H1 (cell line): ENCODE measurements around the gene CERS3. TPM values are rescaled to one million over a fixed set of nuclear protein-coding genes. Genes with fewer than 3 reads are reported as not detected.

Experiments
- CTCF ChIA-PET: fragments of 300-600 bp; sonication (Branson Sonifier 250); formaldehyde crosslinking; loops from one replicate; lab custom pipeline; 2021; ENCODE audit not compliant: partially characterized antibody; lab: Charles Lee
- POLR2A ChIA-PET: fragments of 300-600 bp; sonication (Branson Sonifier 250); formaldehyde crosslinking; loops from one replicate; lab custom pipeline; 2021; ENCODE audit warnings: inconsistent platforms; ENCODE audit not compliant: partially characterized antibody; lab: Charles Lee
- DNase-seq, 2 experiments: peaks; one replicate each; pipeline versions ENCODE4 v3.0.0 to v3.0.0-alpha.2; 2010 to 2022; ENCODE audit warnings: low spot score in 2 of 2, low read depth in 1 of 2, mixed read lengths in 1 of 2
- FAIRE-seq: peaks from 2 replicates; lab custom pipeline; 2011; peaks lifted over from hg19 to GRCh38; lab: Jason Lieb, UNC
- H2AFZ ChIP-seq: 2 replicates; pipeline ENCODE4 v1.8.1; 2012; ENCODE audit warnings: low read length, inconsistent platforms
- H2AK5ac ChIP-seq: 2 replicates; pipeline ENCODE4 v1.6.1; 2013; ENCODE audit warnings: low read depth, low read length
- H2BK120ac ChIP-seq: replicated peaks from 2 replicates; pipeline ENCODE3; 2013; ENCODE audit warnings: low read depth, low read length, inconsistent platforms
- H2BK12ac ChIP-seq: 2 replicates; pipeline ENCODE4 v1.6.1; 2013; ENCODE audit warnings: low read depth, low read length
- H2BK15ac ChIP-seq: 2 replicates; pipeline ENCODE4 v1.6.1; 2013; ENCODE audit warnings: low read length
- H2BK20ac ChIP-seq: 2 replicates; pipeline ENCODE4 v1.6.1; 2013; ENCODE audit warnings: low read length
- H2BK5ac ChIP-seq: 2 replicates; pipeline ENCODE4 v1.6.1; 2013; ENCODE audit warnings: low read depth, low read length
- H3K14ac ChIP-seq: 2 replicates; pipeline ENCODE4 v1.6.1; 2013; ENCODE audit warnings: inconsistent platforms; ENCODE audit not compliant: insufficient read length
- H3K18ac ChIP-seq: 2 replicates; pipeline ENCODE4 v1.6.1; 2013; ENCODE audit warnings: low read length; ENCODE audit errors: extremely low read depth
- H3K23ac ChIP-seq: 2 replicates; pipeline ENCODE4 v1.6.1; 2013; ENCODE audit warnings: inconsistent platforms; ENCODE audit not compliant: insufficient read length
- H3K23me2 ChIP-seq: 2 replicates; pipeline ENCODE4 v1.6.1; 2013; ENCODE audit warnings: low read depth, low read length
- H3K27ac ChIP-seq: 2 replicates; pipeline ENCODE4 v1.6.1; 2011; ENCODE audit warnings: low read depth, low read length, inconsistent platforms
- H3K27me3 ChIP-seq, 4 experiments: replicated peaks in 1 of 4; 1 replicate in 1 of 4; 2 replicates in 3 of 4; pipeline versions ENCODE4 v1.6.1 to v1.8.1; 2011 to 2013; ENCODE audit warnings: low read length in 3 of 4, mild to moderate bottlenecking in 3 of 4, inconsistent platforms in 2 of 4, mixed read lengths in 2 of 4, moderate library complexity in 1 of 4; ENCODE audit not compliant: control insufficient read depth in 3 of 4, insufficient read depth in 3 of 4; ENCODE audit errors: extremely low read depth in 1 of 4
- H3K36me3 ChIP-seq, 4 experiments: 2 replicates each; pipeline versions ENCODE4 v1.6.1 to v1.8.1; 2011 to 2013; ENCODE audit warnings: mild to moderate bottlenecking in 4 of 4, low read length in 3 of 4, moderate library complexity in 2 of 4, control low read depth in 1 of 4, inconsistent platforms in 1 of 4; ENCODE audit not compliant: insufficient read depth in 4 of 4, control insufficient read depth in 2 of 4
- H3K4ac ChIP-seq: replicated peaks from 2 replicates; pipeline ENCODE3; 2013; ENCODE audit warnings: low read length, low read depth, mixed read lengths, inconsistent platforms; ENCODE audit not compliant: insufficient read length
- H3K4me1 ChIP-seq, 4 experiments: replicated peaks in 1 of 4; 1 replicate in 1 of 4; 2 replicates in 3 of 4; pipeline versions ENCODE4 v1.6.1 to v1.8.1; 2011 to 2013; ENCODE audit warnings: low read length in 3 of 4, inconsistent platforms in 2 of 4, mixed read lengths in 1 of 4; ENCODE audit not compliant: insufficient read depth in 4 of 4, control insufficient read depth in 3 of 4
- H3K4me2 ChIP-seq, 2 experiments: 2 replicates each; pipeline versions ENCODE4 v1.6.1 to v1.8.1; 2011 to 2013; ENCODE audit warnings: low read depth in 2 of 2, low read length in 2 of 2, control low read depth in 1 of 2, inconsistent platforms in 1 of 2, mild to moderate bottlenecking in 1 of 2; ENCODE audit not compliant: insufficient read depth in 1 of 2
- H3K4me3 ChIP-seq, 4 experiments: fragments of 200-600, 300-600 bp in 1 of 4; sonication (generic), shearing (Covaris generic), sonication (Bioruptor Twin) in 1 of 4; 2 replicates each; pipeline versions ENCODE4 v1.5.1 to v1.8.1; 2011 to 2016; ENCODE audit warnings: low read length in 4 of 4, low read depth in 3 of 4, control low read depth in 2 of 4, inconsistent platforms in 2 of 4, mild to moderate bottlenecking in 2 of 4, mixed read lengths in 1 of 4, moderate library complexity in 1 of 4; ENCODE audit not compliant: insufficient read depth in 2 of 4; ENCODE audit errors: extremely low read depth in 1 of 4
- H3K56ac ChIP-seq: replicated peaks from 2 replicates; pipeline ENCODE3; 2013; ENCODE audit warnings: low read depth, mild to moderate bottlenecking, mixed read lengths, low read length, inconsistent platforms; ENCODE audit not compliant: insufficient read length
- H3K79me1 ChIP-seq: 2 replicates; pipeline ENCODE4 v1.6.1; 2013; ENCODE audit warnings: low read depth, low read length, control low read depth
- H3K79me2 ChIP-seq, 2 experiments: 2 replicates each; pipeline versions ENCODE4 v1.6.1 to v1.8.1; 2012 to 2013; ENCODE audit warnings: low read length in 2 of 2, mild to moderate bottlenecking in 2 of 2, inconsistent platforms in 1 of 2; ENCODE audit not compliant: insufficient read depth in 2 of 2, control insufficient read depth in 1 of 2
- H3K9ac ChIP-seq, 4 experiments: replicated peaks in 1 of 4; 1 replicate in 1 of 4; 2 replicates in 3 of 4; pipeline versions ENCODE4 v1.6.1 to v1.8.1; 2011 to 2013; ENCODE audit warnings: low read depth in 3 of 4, low read length in 3 of 4, control low read depth in 2 of 4, mild to moderate bottlenecking in 2 of 4, moderate library complexity in 2 of 4, inconsistent platforms in 1 of 4; ENCODE audit errors: extremely low read depth in 1 of 4
- H3K9me3 ChIP-seq, 2 experiments: 2 replicates each; pipeline versions ENCODE4 v1.6.1 to v1.8.1; 2012 to 2013; ENCODE audit warnings: mild to moderate bottlenecking in 2 of 2, moderate library complexity in 2 of 2, control low read depth in 1 of 2, inconsistent platforms in 1 of 2, low read depth in 1 of 2, low read length in 1 of 2, mixed read lengths in 1 of 2; ENCODE audit not compliant: insufficient read depth in 2 of 2
- H4K20me1 ChIP-seq, 2 experiments: replicated peaks in 1 of 2; 2 replicates each; pipeline versions ENCODE3 to v1.8.1; 2011 to 2013; ENCODE audit warnings: inconsistent platforms in 2 of 2, low read length in 2 of 2, mild to moderate bottlenecking in 1 of 2; ENCODE audit not compliant: insufficient read depth in 2 of 2, control insufficient read depth in 1 of 2
- H4K5ac ChIP-seq: 2 replicates; pipeline ENCODE4 v1.6.1; 2013; ENCODE audit warnings: low read length, low read depth, mixed read lengths, inconsistent platforms; ENCODE audit not compliant: insufficient read length
- H4K8ac ChIP-seq: 2 replicates; pipeline ENCODE4 v1.8.0; 2013; ENCODE audit warnings: mild to moderate bottlenecking, moderate library complexity, low read length, inconsistent platforms; ENCODE audit not compliant: insufficient read depth; ENCODE audit errors: extremely low read depth
- H4K91ac ChIP-seq: replicated peaks from 2 replicates; pipeline ENCODE3; 2013; ENCODE audit warnings: low read length, mixed read lengths, inconsistent platforms; ENCODE audit not compliant: insufficient read length
- BCL11A ChIP-seq, 2 experiments: IDR thresholded peaks; one replicate each; pipeline ENCODE4 v1.6.1; 2011; ENCODE audit warnings: low read depth in 2 of 2, low read length in 2 of 2, mild to moderate bottlenecking in 2 of 2
- BRCA1 ChIP-seq: IDR thresholded peaks from 2 replicates; pipeline ENCODE4 v1.6.1; 2012; ENCODE audit warnings: low read depth, low read length, improper control_type of control experiment
- POLR2AphosphoS5 ChIP-seq: IDR thresholded peaks from 2 replicates; pipeline ENCODE4 v1.6.1; 2011; ENCODE audit warnings: low read depth, low read length
- SP4 ChIP-seq: IDR thresholded peaks from 2 replicates; pipeline ENCODE4 v1.6.1; 2012; ENCODE audit warnings: low read length, inconsistent platforms
- WGBS, 2 experiments: shearing (Covaris generic) in 1 of 2; methylation state at CpG; one replicate each; pipeline versions ENCODE4 v1.1.6 to v1.1.7; 2013 to 2015; ENCODE audit warnings: low lambda C conversion rate in 2 of 2, mixed read lengths in 2 of 2, inconsistent platforms in 1 of 2, low coverage in 1 of 2, missing lambda C conversion rate in 1 of 2; ENCODE audit not compliant: insufficient replicate concordance in 2 of 2, insufficient coverage in 1 of 2, insufficient read length in 1 of 2; ENCODE audit errors: extremely low coverage in 1 of 2, missing lambda C conversion rate in 1 of 2; 5-methylcytosine and 5-hydroxymethylcytosine counted together
- polyA plus RNA-seq, 7 experiments: library from polyadenylated mRNA; depleted of rRNA in 3 of 7; stranded (reverse) in 5 of 7; unstranded in 2 of 7; fragments of >200 nt in 5 of 7; fragments of 200-250 nt in 2 of 7; gene quantifications; 1 replicate in 5 of 7; 2 replicates in 1 of 7; 4 replicates in 1 of 7; pipeline versions ENCODE4 v1.2.1 to v1.2.3, GENCODE V29; 2011 to 2013; ENCODE audit warnings: missing spikeins in 2 of 7, mixed read lengths in 2 of 7
- total RNA-seq: library from RNA; stranded (reverse); fragmentation: NEBNext Ultra II Directional; extraction: Animal tissue kit (Norgen Biotek cat#: 25700); gene quantifications from 2 replicates; pipeline ENCODE4 v1.2.1, GENCODE V29; 2021

The CERS3 gene
- total and polyA plus RNA-seq, 2 of the 8 experiments (the other 6 are each of a cell fraction or from before 2014, with no cell fraction given) = 0.62 TPM; not detected in 1

DNA sequence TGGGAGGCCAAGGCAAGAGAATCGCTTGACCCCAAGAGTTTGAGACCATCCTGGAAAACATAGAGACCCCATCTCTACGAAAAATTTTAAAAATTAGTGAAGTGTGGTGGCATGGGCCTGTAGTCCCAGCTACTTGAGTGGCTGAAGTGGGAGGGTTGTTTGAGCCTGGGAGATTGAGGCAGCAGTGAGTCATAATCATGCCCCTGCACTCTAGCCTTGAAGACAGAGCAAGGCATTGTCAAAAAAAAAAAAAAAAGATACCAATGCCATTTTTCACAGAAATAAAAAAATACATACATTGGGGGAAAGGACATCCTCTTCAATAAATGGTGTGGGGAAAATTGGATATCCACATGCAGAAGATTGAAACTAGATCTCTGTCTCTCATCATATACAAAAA is 74.6 kb downstream of the CERS3 start:
- no peak overlapping the region for H2BK5ac ChIP-seq
- H3K23me2 ChIP-seq = no peaks in the 10 kb centered on the region
- FAIRE-seq (no peak), DNase-seq (no peak)
- no peaks in the 10 kb centered on the region for H4K20me1 ChIP-seq
- H3K4me1 ChIP-seq = no peaks in the 10 kb centered on the region
- H3K23ac ChIP-seq = no peak overlapping the region
- whole genome bisulfite sequencing, 2 experiments = 68% methylated on average over 2 of the region's 2 CpGs; no CpG with 5 or more reads in 1 of the 2 experiments
- no peak overlapping the region for H3K27ac ChIP-seq
- H4K8ac ChIP-seq = no peak overlapping the region
- no peak overlapping the region for H2BK20ac ChIP-seq
- H3K18ac ChIP-seq = no peak overlapping the region
- no peak overlapping the region for H2AFZ ChIP-seq
- no peak overlapping the region for H3K4me2 ChIP-seq
- CTCF ChIA-PET = no interaction called here
- POLR2A ChIA-PET = no interaction called here
- no peak overlapping the region for H2BK15ac ChIP-seq
- TF ChIP-seq POLR2AphosphoS5 = no peak
- TF ChIP-seq SP4 = no peak
- TF ChIP-seq BRCA1 = no peak
- no peak for TF ChIP-seq BCL11A (IDR thresholded peaks at IDR 0.05; ENCODE audit: low read depth in 2 of 2, low read length in 2 of 2)
- no peaks in the 10 kb centered on the region for H3K27me3 ChIP-seq
- no peaks in the 10 kb centered on the region for H3K79me1 ChIP-seq
- H3K56ac ChIP-seq = no peak overlapping the region
- H2AK5ac ChIP-seq = no peak overlapping the region
- H3K9me3 ChIP-seq = peaks cover 35 to 44% of the 10 kb centered on the region in 2 experiments
- no peak overlapping the region for H3K4ac ChIP-seq
- H2BK12ac ChIP-seq = no peak overlapping the region
- no peak overlapping the region for H4K5ac ChIP-seq
- H4K91ac ChIP-seq = no peak overlapping the region
- no peak overlapping the region for H2BK120ac ChIP-seq
- H3K79me2 ChIP-seq = no peaks in the 10 kb centered on the region
- no peaks in the 10 kb centered on the region for H3K36me3 ChIP-seq
- H3K9ac ChIP-seq = no peak overlapping the region
- no peak overlapping the region for H3K14ac ChIP-seq
- no peak overlapping the region for H3K4me3 ChIP-seq
